ENCODE results near the gene ZFR2. TPM values are rescaled to one million over a fixed set of nuclear protein-coding genes. Genes with fewer than 3 reads are reported as not detected.

Gene ZFR2
- total RNA-seq, 5 donors from 2014 or later (not counting 1 experiment from before 2014, with no cell fraction given) = 0.56 to 1.8 (median 1.4) TPM

GRCh38 chr19:3801412-3802096 lies 67.3 kb downstream of the ZFR2 start:
- ChIA-PET CTCF (no interaction called here), POLR2A (no interaction called here)
- no peaks in the 10 kb centered on the region for H3K27me3 Mint-ChIP-seq
- Histone ChIP-seq H3K36me3 (ENCODE audit: control insufficient read depth in 2 of 2, extremely low read depth in 1 of 2, insufficient read depth in 1 of 2, low read length in 1 of 2) (no peaks in the 10 kb centered on the region), H3K27ac (ENCODE audit: low read length) (no peak overlapping the region), H3K27me3 (replicated peaks in 1 of 2; ENCODE audit: control insufficient read depth in 2 of 2, extremely low read depth in 1 of 2, insufficient read depth in 2 of 2, low read length in 1 of 2) (peaks cover 0 to 4% of the 10 kb centered on the region in 2 experiments), H3K9me3 (no peaks in the 10 kb centered on the region), H3K4me1 (ENCODE audit: control insufficient read depth in 1 of 2, extremely low read depth in 1 of 2, insufficient read depth in 2 of 2, low read length in 2 of 2) (peaks cover 28 to 72% of the 10 kb centered on the region in 2 experiments), H3K4me3 (ENCODE audit: control insufficient read depth in 1 of 2, extremely low read depth in 1 of 2, low read length in 1 of 2) (peak overlapping the region; percentile 38 to 66)
- ATAC-seq (replicated peaks in 1 of 4) (peak; percentile 67 to 83 (median 81)), DNase-seq (peak in 34 of 35 experiments; percentile 29 to 74 (median 57))
- 11% methylated on average over 30 of the region's 46 CpGs for WGBS (ENCODE audit: insufficient coverage)
- no peak overlapping the region for H3K27ac Mint-ChIP-seq
- H3K36me3 Mint-ChIP-seq = peaks cover 4% of the 10 kb centered on the region
- H3K4me1 Mint-ChIP-seq = peaks cover 22 to 47% (median 29%) of the 10 kb centered on the region in 3 donors
- H3K4me3 Mint-ChIP-seq = peak overlapping the region in 2 of 3 donors; percentile 55 to 61
- H3K9me3 Mint-ChIP-seq = peaks cover 3 to 5% (median 5%) of the 10 kb centered on the region in 3 donors

- ChIA-PET POLR2A (no interaction called here), CTCF (no interaction called here)
- H3K9me3 ChIP-seq = no peaks in the 10 kb centered on the region
- peaks cover 0 to 4% of the 10 kb centered on the region in 2 experiments for H3K27me3 ChIP-seq (replicated peaks in 1 of 2; ENCODE audit: control insufficient read depth in 2 of 2, extremely low read depth in 1 of 2, insufficient read depth in 2 of 2, low read length in 1 of 2)
- peak overlapping the region in 1 of 3 donors; percentile 61 for H3K4me3 Mint-ChIP-seq
- H3K4me3 ChIP-seq (ENCODE audit: control insufficient read depth in 1 of 2, extremely low read depth in 1 of 2, low read length in 1 of 2) = peak overlapping the region; percentile 38
- ATAC-seq (replicated peaks in 1 of 4) (no peak), DNase-seq (no peak)
- H3K27me3 Mint-ChIP-seq = no peaks in the 10 kb centered on the region
- no peak overlapping the region for H3K27ac ChIP-seq (ENCODE audit: low read length)
- H3K4me1 Mint-ChIP-seq = peaks cover 22 to 46% (median 28%) of the 10 kb centered on the region in 3 donors
- H3K27ac Mint-ChIP-seq = no peak overlapping the region
- peaks cover 5% of the 10 kb centered on the region for H3K36me3 Mint-ChIP-seq
- WGBS (ENCODE audit: insufficient coverage) = 60% methylated on average over 19 of the region's 21 CpGs
- peaks cover 28 to 71% of the 10 kb centered on the region in 2 experiments for H3K4me1 ChIP-seq (ENCODE audit: control insufficient read depth in 1 of 2, extremely low read depth in 1 of 2, insufficient read depth in 2 of 2, low read length in 2 of 2)
- H3K36me3 ChIP-seq (ENCODE audit: control insufficient read depth in 2 of 2, extremely low read depth in 1 of 2, insufficient read depth in 1 of 2, low read length in 1 of 2) = no peaks in the 10 kb centered on the region
- peaks cover 3 to 10% (median 7%) of the 10 kb centered on the region in 3 donors for H3K9me3 Mint-ChIP-seq
Observed at GRCh38 chr19:3800996-3801395, 67.8 kb downstream of the ZFR2 start.

- ChIA-PET POLR2A (interaction anchor here (0.6 to 1.0 kb wide), 3 partner anchors 35 to 1895 kb away, joined by 3 to 8 read pairs (median 4); partner anchors contain the start of gene MRPL54 (in 1 of the 2)), CTCF (interaction anchor here in 1 of 2 donors (1.6 kb wide), 1 partner anchor 35 kb away, joined by 6 read pairs; the partner anchor contains the start of gene MRPL54)
- Mint-ChIP-seq H3K36me3 (peaks cover 5% of the 10 kb centered on the region), H3K4me3 (peak overlapping the region in 2 of 3 donors; percentile 5 to 54), H3K4me1 (peaks cover 22 to 31% (median 28%) of the 10 kb centered on the region in 3 donors), H3K27ac (peak overlapping the region; percentile 57 to 83), H3K9me3 (peaks cover 3 to 10% (median 7%) of the 10 kb centered on the region in 3 donors), H3K27me3 (no peaks in the 10 kb centered on the region)
- 0% methylated on average over 2 of the region's 6 CpGs for WGBS (ENCODE audit: insufficient coverage)
- peak in 25 of 35 experiments; percentile 21 to 72 (median 38) for DNase-seq
- H3K27ac ChIP-seq (ENCODE audit: low read length) = peak overlapping the region; percentile 37
- H3K36me3 ChIP-seq (ENCODE audit: control insufficient read depth in 2 of 2, extremely low read depth in 1 of 2, insufficient read depth in 1 of 2, low read length in 1 of 2) = peaks cover 0 to 3% of the 10 kb centered on the region in 2 donors
- peaks cover 0 to 4% of the 10 kb centered on the region in 2 experiments for H3K27me3 ChIP-seq (replicated peaks in 1 of 2; ENCODE audit: control insufficient read depth in 2 of 2, extremely low read depth in 1 of 2, insufficient read depth in 2 of 2, low read length in 1 of 2)
- no peaks in the 10 kb centered on the region for H3K9me3 ChIP-seq
- peak; percentile 67 to 87 (median 75) for ATAC-seq (replicated peaks in 1 of 4)
- H3K4me1 ChIP-seq (ENCODE audit: control insufficient read depth in 1 of 2, extremely low read depth in 1 of 2, insufficient read depth in 2 of 2, low read length in 2 of 2) = peaks cover 26 to 52% of the 10 kb centered on the region in 2 experiments
- H3K4me3 ChIP-seq (ENCODE audit: control insufficient read depth in 1 of 2, extremely low read depth in 1 of 2, low read length in 1 of 2) = no peak overlapping the region
Observed at GRCh38 chr19:3798137-3798536, 70.7 kb downstream of the ZFR2 start.

- Mint-ChIP-seq H3K36me3 (peaks cover 7% of the 10 kb centered on the region), H3K27me3 (no peaks in the 10 kb centered on the region), H3K4me3 (no peak overlapping the region), H3K9me3 (peaks cover 3 to 10% (median 7%) of the 10 kb centered on the region in 3 donors), H3K4me1 (peaks cover 19 to 25% (median 23%) of the 10 kb centered on the region in 3 donors), H3K27ac (peak overlapping the region in 1 of 2 donors; percentile 64)
- Histone ChIP-seq H3K9me3 (no peaks in the 10 kb centered on the region), H3K4me3 (ENCODE audit: control insufficient read depth in 1 of 2, extremely low read depth in 1 of 2, low read length in 1 of 2) (no peak overlapping the region), H3K27ac (ENCODE audit: low read length) (no peak overlapping the region), H3K36me3 (ENCODE audit: control insufficient read depth in 2 of 2, extremely low read depth in 1 of 2, insufficient read depth in 1 of 2, low read length in 1 of 2) (peaks cover 0 to 3% of the 10 kb centered on the region in 2 donors), H3K4me1 (ENCODE audit: control insufficient read depth in 1 of 2, extremely low read depth in 1 of 2, insufficient read depth in 2 of 2, low read length in 2 of 2) (peaks cover 21 to 41% of the 10 kb centered on the region in 2 experiments), H3K27me3 (replicated peaks in 1 of 2; ENCODE audit: control insufficient read depth in 2 of 2, extremely low read depth in 1 of 2, insufficient read depth in 2 of 2, low read length in 1 of 2) (peaks cover 0 to 4% of the 10 kb centered on the region in 2 experiments)
- ChIA-PET POLR2A (interaction anchor here (0.6 to 0.9 kb wide), 3 partner anchors 33 to 827 kb away, joined by 3 to 9 read pairs (median 7); no protein-coding TSS in a partner anchor), CTCF (no interaction called here)
- WGBS (ENCODE audit: insufficient coverage) = no CpG with 5 or more reads among the region's 2 CpGs
- no peak for ATAC-seq (replicated peaks in 1 of 4)
- no peak for DNase-seq
Observed at GRCh38 chr19:3796358-3796757, 72.5 kb downstream of the ZFR2 start.

- no peaks in the 10 kb centered on the region for H3K27me3 ChIP-seq (replicated peaks in 1 of 2; ENCODE audit: control insufficient read depth in 2 of 2, extremely low read depth in 1 of 2, insufficient read depth in 2 of 2, low read length in 1 of 2)
- H3K4me1 ChIP-seq (ENCODE audit: control insufficient read depth in 1 of 2, extremely low read depth in 1 of 2, insufficient read depth in 2 of 2, low read length in 2 of 2) = peaks cover 6 to 38% of the 10 kb centered on the region in 2 experiments
- ATAC-seq (replicated peaks in 1 of 4) = no peak
- POLR2A ChIA-PET = no interaction called here
- Mint-ChIP-seq H3K9me3 (peaks cover 3 to 15% (median 7%) of the 10 kb centered on the region in 3 donors), H3K4me3 (peak overlapping the region in 1 of 3 donors; percentile 4), H3K4me1 (peaks cover 13 to 21% (median 13%) of the 10 kb centered on the region in 3 donors), H3K36me3 (peaks cover 7% of the 10 kb centered on the region), H3K27me3 (no peaks in the 10 kb centered on the region), H3K27ac (no peak overlapping the region)
- peaks cover 0 to 3% of the 10 kb centered on the region in 2 donors for H3K36me3 ChIP-seq (ENCODE audit: control insufficient read depth in 2 of 2, extremely low read depth in 1 of 2, insufficient read depth in 1 of 2, low read length in 1 of 2)
- WGBS (ENCODE audit: insufficient coverage) = 92% methylated on average over 3 of the region's 3 CpGs
- CTCF ChIA-PET = no interaction called here
- no peak overlapping the region for H3K27ac ChIP-seq (ENCODE audit: low read length)
- H3K9me3 ChIP-seq = no peaks in the 10 kb centered on the region
- DNase-seq = no peak
- no peak overlapping the region for H3K4me3 ChIP-seq (ENCODE audit: control insufficient read depth in 1 of 2, extremely low read depth in 1 of 2, low read length in 1 of 2)
Observed at GRCh38 chr19:3793799-3794198, 75.0 kb downstream of the ZFR2 start.

GRCh38 chr19:3792114-3792513 lies 76.7 kb downstream of the ZFR2 start:
- peaks cover 7% of the 10 kb centered on the region for H3K36me3 Mint-ChIP-seq
- no peaks in the 10 kb centered on the region for H3K27me3 ChIP-seq (replicated peaks in 1 of 2; ENCODE audit: control insufficient read depth in 2 of 2, extremely low read depth in 1 of 2, insufficient read depth in 2 of 2, low read length in 1 of 2)
- no peaks in the 10 kb centered on the region for H3K9me3 ChIP-seq
- WGBS (ENCODE audit: insufficient coverage) = no CpG with 5 or more reads among the region's 3 CpGs
- no peak overlapping the region for H3K4me3 Mint-ChIP-seq
- CTCF ChIA-PET = no interaction called here
- ATAC-seq (replicated peaks in 1 of 4) (no peak), DNase-seq (no peak)
- peaks cover 0 to 3% of the 10 kb centered on the region in 2 donors for H3K36me3 ChIP-seq (ENCODE audit: control insufficient read depth in 2 of 2, extremely low read depth in 1 of 2, insufficient read depth in 1 of 2, low read length in 1 of 2)
- no peak overlapping the region for H3K27ac ChIP-seq (ENCODE audit: low read length)
- peaks cover 5 to 17% (median 9%) of the 10 kb centered on the region in 3 donors for H3K4me1 Mint-ChIP-seq
- no peak overlapping the region for H3K4me3 ChIP-seq (ENCODE audit: control insufficient read depth in 1 of 2, extremely low read depth in 1 of 2, low read length in 1 of 2)
- no peaks in the 10 kb centered on the region for H3K27me3 Mint-ChIP-seq
- peaks cover 0 to 30% of the 10 kb centered on the region in 2 experiments for H3K4me1 ChIP-seq (ENCODE audit: control insufficient read depth in 1 of 2, extremely low read depth in 1 of 2, insufficient read depth in 2 of 2, low read length in 2 of 2)
- POLR2A ChIA-PET = no interaction called here
- H3K27ac Mint-ChIP-seq = no peak overlapping the region
- peaks cover 3 to 15% (median 7%) of the 10 kb centered on the region in 3 donors for H3K9me3 Mint-ChIP-seq

Data from T-cell (primary cell).